HepG2 (cell line): ENCODE data around the gene CD4. TPM values are rescaled to one million over a fixed set of nuclear protein-coding genes. Genes with fewer than 3 reads are reported as not detected.

Experiments used
- ATAC-seq: fragments of 200-7000 bp; cut with Tn5 transposase; 3 replicates; pipeline ENCODE4 v1.9.1; 2020; ENCODE audit warnings: mild to moderate bottlenecking, moderate library complexity
- BruUV-seq: library from RNA; stranded (reverse); fragments of 400-500 nt; replicated peaks from 2 replicates; lab custom pipeline; 2021; lab: Mats Ljungman, UMichigan
- CTCF ChIA-PET: fragments of 300-600 bp; formaldehyde crosslinking; extraction: SDS; loops from one replicate; lab custom pipeline; 2021; ENCODE audit warnings: low total read pairs, inconsistent platforms, low intra/inter-chr PET ratio; lab: Yijun Ruan, JAX
- POLR2A ChIA-PET: fragments of 350-600 bp; sonication (Branson Sonifier 250); formaldehyde crosslinking; loops from one replicate; lab custom pipeline; 2020; ENCODE audit warnings: antibody characterized with exemption, inconsistent platforms; lab: Yijun Ruan, JAX
- DNase-seq: peaks from one replicate; pipeline ENCODE4 v3.0.0-alpha.2; 2015; ENCODE audit warnings: low spot score
- FAIRE-seq: peaks from 3 replicates; lab custom pipeline; 2011; peaks lifted over from hg19 to GRCh38; lab: Jason Lieb, UNC
- H2AFZ ChIP-seq: one replicate; pipeline ENCODE4 v1.6.1; 2011; ENCODE audit warnings: low read length, inconsistent platforms
- H3K27ac ChIP-seq: fragments of 300-600 bp; 3 replicates; pipeline ENCODE4 v1.8.0; 2011; ENCODE audit warnings: mixed run types, mild to moderate bottlenecking, mixed read lengths, low read length, inconsistent platforms; ENCODE audit not compliant: insufficient read depth; ENCODE audit errors: extremely low read length
- H3K27me3 ChIP-seq, 2 experiments: fragments of 200-600 bp in 1 of 2; 2 replicates in 1 of 2; 3 replicates in 1 of 2; pipeline versions ENCODE4 v1.6.0 to v1.8.0; 2011; ENCODE audit warnings: low read length in 2 of 2, mild to moderate bottlenecking in 2 of 2, moderate library complexity in 2 of 2, inconsistent platforms in 1 of 2; ENCODE audit not compliant: insufficient read depth in 2 of 2, control insufficient read depth in 1 of 2
- H3K36me3 ChIP-seq, 2 experiments: fragments of 200-600 bp in 1 of 2; replicated peaks in 1 of 2; 2 replicates in 1 of 2; 3 replicates in 1 of 2; pipeline versions ENCODE4 v1.5.1 to v1.8.0; 2011; ENCODE audit warnings: low read length in 2 of 2, inconsistent platforms in 1 of 2; ENCODE audit not compliant: insufficient read depth in 2 of 2, control insufficient read depth in 1 of 2
- H3K4me1 ChIP-seq: 2 replicates; pipeline ENCODE4 v1.5.1; 2012; ENCODE audit warnings: low read length, inconsistent platforms; ENCODE audit not compliant: insufficient read depth
- H3K4me2 ChIP-seq: 2 replicates; pipeline ENCODE4 v1.6.0; 2011; ENCODE audit warnings: low read depth, low read length, inconsistent platforms
- H3K4me3 ChIP-seq, 3 experiments: fragments of 200-600 bp in 1 of 3; sonication (generic), shearing (Covaris generic) in 1 of 3; replicated peaks in 1 of 3; 2 replicates each; pipeline ENCODE4 v1.5.1; 2011 to 2016; ENCODE audit warnings: low read length in 3 of 3, inconsistent platforms in 2 of 3, low read depth in 2 of 3, mild to moderate bottlenecking in 2 of 3, control low read depth in 1 of 3, mixed read lengths in 1 of 3; ENCODE audit not compliant: insufficient read depth in 1 of 3
- H3K79me2 ChIP-seq: one replicate; pipeline ENCODE4 v1.6.1; 2011; ENCODE audit warnings: low read length, inconsistent platforms; ENCODE audit not compliant: insufficient read depth
- H3K9ac ChIP-seq: 2 replicates; pipeline ENCODE4 v1.6.0; 2011; ENCODE audit warnings: mild to moderate bottlenecking, low read depth, low read length, inconsistent platforms; ENCODE audit not compliant: insufficient read depth
- H3K9me3 ChIP-seq: 2 replicates; pipeline ENCODE4 v1.5.1; 2012; ENCODE audit warnings: mild to moderate bottlenecking, low read length
- H4K20me1 ChIP-seq: 2 replicates; pipeline ENCODE4 v1.6.0; 2011; ENCODE audit warnings: inconsistent platforms, mild to moderate bottlenecking, low read length, moderate library complexity; ENCODE audit not compliant: insufficient read depth
- FOXC1 ChIP-seq: sonication (generic); formaldehyde crosslinking; IDR thresholded peaks from 2 replicates; pipeline ENCODE4 v1.8.0; 2022; ENCODE audit warnings: mild to moderate bottlenecking, missing genetic modification reagents, borderline replicate concordance
- MIXL1 ChIP-seq: IDR thresholded peaks from 2 replicates; pipeline ENCODE4 v1.6.1; 2016
- NR2C2 ChIP-seq: sonication (generic); formaldehyde crosslinking; IDR thresholded peaks from 2 replicates; pipeline ENCODE4 v1.4.0; 2020; ENCODE audit warnings: missing genetic modification reagents, mild to moderate bottlenecking, moderate library complexity, borderline replicate concordance
- WGBS: methylation state at CpG from one replicate; pipeline ENCODE4 v1.1.6; 2017; ENCODE audit warnings: low lambda C conversion rate; 5-methylcytosine and 5-hydroxymethylcytosine counted together
- in situ Hi-C: cut with HindIII; loops from 2 replicates; pipeline ENCODE4 v1.10.0; 2017; ENCODE audit warnings: low pct_unique_long_range_greater_than_20kb; ENCODE audit not compliant: extremely low pct_ligation_motif_present
- intact Hi-C: fragments of 100-400 bp; cut with micrococcal nuclease; formaldehyde crosslinking; loops from one replicate; pipeline ENCODE4 v1.10.0; 2022; ENCODE audit not compliant: unreplicated experiment
- polyA plus RNA-seq, 8 experiments: library from polyadenylated mRNA; depleted of rRNA in 3 of 8; stranded (reverse) in 7 of 8; unstranded in 1 of 8; fragments of >200 nt; fragmentation: Illumina TruSeq in 4 of 8; extraction: Trizol in 4 of 8; gene quantifications; 2 replicates each; pipeline versions ENCODE4 v1.2.1 to v1.2.3, GENCODE V29; 2011 to 2016; ENCODE audit warnings: low read depth in 4 of 8, missing spikeins in 1 of 8, mixed read lengths in 1 of 8; ENCODE audit not compliant: insufficient read depth in 1 of 8
- total RNA-seq, 5 experiments: library from RNA; depleted of rRNA; stranded (reverse); fragments of >200 nt; fragmentation: Illumina TruSeq; extraction: Trizol; gene quantifications; 2 replicates each; pipeline ENCODE4 v1.2.3, GENCODE V29; 2016; ENCODE audit warnings: low read depth in 1 of 5
- TF ChIP-seq, protein P1 (sequence below): sonication (generic); formaldehyde crosslinking; IDR thresholded peaks from 2 replicates; pipeline ENCODE4 v1.4.0; 2020; ENCODE audit warnings: low read depth, missing genetic modification reagents

CD4 gene
- total and polyA plus RNA-seq, 2 of the 13 experiments (the other 11 are each of a cell fraction or from before 2014, with no cell fraction given): 0.07 to 0.95 TPM

- FAIRE-seq (no peak), ATAC-seq (no peak), DNase-seq (no peak)
- Histone ChIP-seq H3K79me2 (no peaks in the 10 kb centered on the region), H3K4me1 (peaks cover 38% of the 10 kb centered on the region), H2AFZ (no peak overlapping the region), H4K20me1 (no peaks in the 10 kb centered on the region), H3K4me2 (no peak overlapping the region), H3K9me3 (no peaks in the 10 kb centered on the region), H3K9ac (no peak overlapping the region), H3K27ac (no peak overlapping the region), H3K4me3 (no peak overlapping the region), H3K27me3 (peaks cover 2 to 16% of the 10 kb centered on the region in 2 experiments; a peak in 3 of 5 replicates), H3K36me3 (no peaks in the 10 kb centered on the region)
- intact Hi-C loops (no loop called here), in situ Hi-C loops (no loop called here)
- BruUV-seq: no TSS peak
- TF ChIP-seq MIXL1 (CRISPR knock-in tag): no peak
- TF ChIP-seq FOXC1 (CRISPR knock-in tag): no peak
- TF ChIP-seq, protein P1, sequence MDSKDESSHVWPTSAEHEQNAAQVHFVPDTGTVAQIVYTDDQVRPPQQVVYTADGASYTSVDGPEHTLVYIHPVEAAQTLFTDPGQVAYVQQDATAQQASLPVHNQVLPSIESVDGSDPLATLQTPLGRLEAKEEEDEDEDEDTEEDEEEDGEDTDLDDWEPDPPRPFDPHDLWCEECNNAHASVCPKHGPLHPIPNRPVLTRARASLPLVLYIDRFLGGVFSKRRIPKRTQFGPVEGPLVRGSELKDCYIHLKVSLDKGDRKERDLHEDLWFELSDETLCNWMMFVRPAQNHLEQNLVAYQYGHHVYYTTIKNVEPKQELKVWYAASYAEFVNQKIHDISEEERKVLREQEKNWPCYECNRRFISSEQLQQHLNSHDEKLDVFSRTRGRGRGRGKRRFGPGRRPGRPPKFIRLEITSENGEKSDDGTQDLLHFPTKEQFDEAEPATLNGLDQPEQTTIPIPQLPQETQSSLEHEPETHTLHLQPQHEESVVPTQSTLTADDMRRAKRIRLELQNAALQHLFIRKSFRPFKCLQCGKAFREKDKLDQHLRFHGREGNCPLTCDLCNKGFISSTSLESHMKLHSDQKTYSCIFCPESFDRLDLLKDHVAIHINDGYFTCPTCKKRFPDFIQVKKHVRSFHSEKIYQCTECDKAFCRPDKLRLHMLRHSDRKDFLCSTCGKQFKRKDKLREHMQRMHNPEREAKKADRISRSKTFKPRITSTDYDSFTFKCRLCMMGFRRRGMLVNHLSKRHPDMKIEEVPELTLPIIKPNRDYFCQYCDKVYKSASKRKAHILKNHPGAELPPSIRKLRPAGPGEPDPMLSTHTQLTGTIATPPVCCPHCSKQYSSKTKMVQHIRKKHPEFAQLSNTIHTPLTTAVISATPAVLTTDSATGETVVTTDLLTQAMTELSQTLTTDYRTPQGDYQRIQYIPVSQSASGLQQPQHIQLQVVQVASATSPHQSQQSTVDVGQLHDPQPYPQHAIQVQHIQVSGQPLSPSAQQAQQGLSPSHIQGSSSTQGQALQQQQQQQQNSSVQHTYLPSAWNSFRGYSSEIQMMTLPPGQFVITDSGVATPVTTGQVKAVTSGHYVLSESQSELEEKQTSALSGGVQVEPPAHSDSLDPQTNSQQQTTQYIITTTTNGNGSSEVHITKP (CRISPR knock-in tag): no peak
- TF ChIP-seq NR2C2 (CRISPR knock-in tag): no peak
- CTCF ChIA-PET: no interaction called here
- POLR2A ChIA-PET: no interaction called here
- 70% methylated on average over 9 of the region's 9 CpGs for WGBS
These were observed 2.8 kb upstream of the CD4 start for GRCh38 chr12:6786416-6787094.
